Effector memory CD8-positive, alpha-beta T cell (primary cell): Measurements from ENCODE around the gene CGNL1.

ENCODE experiments used
- ATAC-seq: fragments of 150-1000 bp; cut with Tn5 transposase; replicated peaks from 2 replicates; pipeline ENCODE4 v1.10.0; 2021; ENCODE audit warnings: mild to moderate bottlenecking, moderate library complexity
- DNase-seq, 3 experiments: peaks; one replicate each; pipeline ENCODE4 v3.0.0; 2021
- H3K27ac Mint-ChIP-seq, 2 donors: one replicate each; pipeline ENCODE4 v1.8.0; 2022; ENCODE audit warnings: mild to moderate bottlenecking in 2 of 2, mixed read lengths in 2 of 2, moderate library complexity in 2 of 2
- H3K27me3 Mint-ChIP-seq, 2 donors: one replicate each; pipeline ENCODE4 v1.8.0; 2022; ENCODE audit warnings: mixed read lengths in 2 of 2
- H3K36me3 Mint-ChIP-seq: one replicate; pipeline ENCODE4 v1.8.0; 2022; ENCODE audit warnings: mild to moderate bottlenecking, moderate library complexity, mixed read lengths; ENCODE audit not compliant: insufficient read depth
- H3K4me1 Mint-ChIP-seq, 2 donors: one replicate each; pipeline ENCODE4 v1.8.0; 2022; ENCODE audit warnings: low read depth in 2 of 2, mixed read lengths in 2 of 2
- H3K4me3 Mint-ChIP-seq, 2 donors: one replicate each; pipeline ENCODE4 v1.8.0; 2022; ENCODE audit warnings: mild to moderate bottlenecking in 2 of 2, mixed read lengths in 2 of 2, moderate library complexity in 2 of 2
- H3K9me3 Mint-ChIP-seq, 2 donors: one replicate each; pipeline ENCODE4 v1.8.0; 2022; ENCODE audit warnings: mixed read lengths in 2 of 2

The CGNL1 gene

GRCh38 chr15:57529748-57530147 is 153.4 kb downstream of the CGNL1 start:
- no peaks in the 10 kb centered on the region for H3K9me3 Mint-ChIP-seq
- H3K27me3 Mint-ChIP-seq: peaks cover 24 to 55% of the 10 kb centered on the region in 2 donors
- no peaks in the 10 kb centered on the region for H3K36me3 Mint-ChIP-seq
- DNase-seq (no peak), ATAC-seq (no peak)
- H3K27ac Mint-ChIP-seq: no peak overlapping the region
- no peak overlapping the region for H3K4me3 Mint-ChIP-seq
- no peaks in the 10 kb centered on the region for H3K4me1 Mint-ChIP-seq

GRCh38 chr15:57532731-57533447 is 156.6 kb downstream of the CGNL1 start:
- no peak for DNase-seq
- ATAC-seq: no peak
- Mint-ChIP-seq H3K36me3 (no peaks in the 10 kb centered on the region), H3K27ac (no peak overlapping the region), H3K9me3 (no peaks in the 10 kb centered on the region), H3K27me3 (peaks cover 23 to 42% of the 10 kb centered on the region in 2 donors), H3K4me1 (no peaks in the 10 kb centered on the region), H3K4me3 (no peak overlapping the region)

- ATAC-seq (no peak), DNase-seq (no peak)
- Mint-ChIP-seq H3K27me3 (peaks cover 22 to 38% of the 10 kb centered on the region in 2 donors), H3K9me3 (no peaks in the 10 kb centered on the region), H3K36me3 (no peaks in the 10 kb centered on the region), H3K4me3 (no peak overlapping the region), H3K27ac (no peak overlapping the region), H3K4me1 (no peaks in the 10 kb centered on the region)
Observed at GRCh38 chr15:57533448-57533799, 157.1 kb downstream of the CGNL1 start.

GRCh38 chr15:57534281-57534680 is 158.0 kb downstream of the CGNL1 start:
- DNase-seq (no peak), ATAC-seq (no peak)
- Mint-ChIP-seq H3K27ac (no peak overlapping the region), H3K27me3 (peaks cover 21 to 35% of the 10 kb centered on the region in 2 donors), H3K4me1 (no peaks in the 10 kb centered on the region), H3K4me3 (no peak overlapping the region), H3K9me3 (no peaks in the 10 kb centered on the region), H3K36me3 (no peaks in the 10 kb centered on the region)

GRCh38 chr15:57537072-57537471 is 160.8 kb downstream of the CGNL1 start:
- no peaks in the 10 kb centered on the region for H3K9me3 Mint-ChIP-seq
- H3K27ac Mint-ChIP-seq: no peak overlapping the region
- H3K4me1 Mint-ChIP-seq: peaks cover 0 to 2% of the 10 kb centered on the region in 2 donors
- no peak for DNase-seq
- no peak for ATAC-seq
- H3K36me3 Mint-ChIP-seq: no peaks in the 10 kb centered on the region
- H3K27me3 Mint-ChIP-seq: peaks cover 26 to 51% of the 10 kb centered on the region in 2 donors
- H3K4me3 Mint-ChIP-seq: no peak overlapping the region

- Mint-ChIP-seq H3K4me1 (peaks cover 0 to 2% of the 10 kb centered on the region in 2 donors), H3K4me3 (no peak overlapping the region), H3K27me3 (peaks cover 26 to 51% of the 10 kb centered on the region in 2 donors), H3K27ac (no peak overlapping the region), H3K9me3 (no peaks in the 10 kb centered on the region), H3K36me3 (no peaks in the 10 kb centered on the region)
- DNase-seq (no peak), ATAC-seq (no peak)
Observed at GRCh38 chr15:57537488-57538264, 161.4 kb downstream of the CGNL1 start.

- no peak overlapping the region for H3K27ac Mint-ChIP-seq
- ATAC-seq (no peak), DNase-seq (no peak)
- peaks cover 26 to 51% of the 10 kb centered on the region in 2 donors for H3K27me3 Mint-ChIP-seq
- no peak overlapping the region for H3K4me3 Mint-ChIP-seq
- peaks cover 0 to 2% of the 10 kb centered on the region in 2 donors for H3K4me1 Mint-ChIP-seq
- no peaks in the 10 kb centered on the region for H3K36me3 Mint-ChIP-seq
- H3K9me3 Mint-ChIP-seq: no peaks in the 10 kb centered on the region
Observed at GRCh38 chr15:57538265-57538529, 161.9 kb downstream of the CGNL1 start.

GRCh38 chr15:57538821-57539220 is 162.5 kb downstream of the CGNL1 start:
- no peaks in the 10 kb centered on the region for H3K36me3 Mint-ChIP-seq
- no peak overlapping the region for H3K4me3 Mint-ChIP-seq
- peaks cover 0 to 2% of the 10 kb centered on the region in 2 donors for H3K4me1 Mint-ChIP-seq
- peaks cover 26 to 54% of the 10 kb centered on the region in 2 donors for H3K27me3 Mint-ChIP-seq
- ATAC-seq: no peak
- DNase-seq: no peak
- no peaks in the 10 kb centered on the region for H3K9me3 Mint-ChIP-seq
- H3K27ac Mint-ChIP-seq: no peak overlapping the region

- DNase-seq (no peak), ATAC-seq (no peak)
- Mint-ChIP-seq H3K4me1 (peaks cover 0 to 2% of the 10 kb centered on the region in 2 donors), H3K27ac (no peak overlapping the region), H3K36me3 (no peaks in the 10 kb centered on the region), H3K27me3 (peaks cover 24 to 61% of the 10 kb centered on the region in 2 donors), H3K4me3 (no peak overlapping the region), H3K9me3 (no peaks in the 10 kb centered on the region)
Observed at GRCh38 chr15:57540211-57540610, 163.9 kb downstream of the CGNL1 start.

- Mint-ChIP-seq H3K27ac (no peak overlapping the region), H3K27me3 (peaks cover 25 to 67% of the 10 kb centered on the region in 2 donors), H3K4me1 (peaks cover 0 to 2% of the 10 kb centered on the region in 2 donors), H3K9me3 (no peaks in the 10 kb centered on the region), H3K4me3 (no peak overlapping the region), H3K36me3 (no peaks in the 10 kb centered on the region)
- no peak for DNase-seq
- ATAC-seq: no peak
Observed at GRCh38 chr15:57540736-57541135, 164.4 kb downstream of the CGNL1 start.

GRCh38 chr15:57541271-57541670 is 165.0 kb downstream of the CGNL1 start:
- Mint-ChIP-seq H3K36me3 (no peaks in the 10 kb centered on the region), H3K27me3 (peaks cover 29 to 72% of the 10 kb centered on the region in 2 donors), H3K9me3 (no peaks in the 10 kb centered on the region), H3K27ac (no peak overlapping the region), H3K4me1 (peaks cover 0 to 2% of the 10 kb centered on the region in 2 donors), H3K4me3 (no peak overlapping the region)
- DNase-seq (no peak), ATAC-seq (no peak)

GRCh38 chr15:57541805-57542504 is 165.7 kb downstream of the CGNL1 start:
- no peak for ATAC-seq
- peaks cover 33 to 77% of the 10 kb centered on the region in 2 donors for H3K27me3 Mint-ChIP-seq
- H3K27ac Mint-ChIP-seq: no peak overlapping the region
- H3K36me3 Mint-ChIP-seq: no peaks in the 10 kb centered on the region
- H3K4me1 Mint-ChIP-seq: peaks cover 0 to 2% of the 10 kb centered on the region in 2 donors
- no peak for DNase-seq
- no peak overlapping the region for H3K4me3 Mint-ChIP-seq
- no peaks in the 10 kb centered on the region for H3K9me3 Mint-ChIP-seq

GRCh38 chr15:57542505-57542817 is 166.2 kb downstream of the CGNL1 start:
- no peaks in the 10 kb centered on the region for H3K9me3 Mint-ChIP-seq
- no peak overlapping the region for H3K27ac Mint-ChIP-seq
- no peak for ATAC-seq
- peaks cover 0 to 2% of the 10 kb centered on the region in 2 donors for H3K4me1 Mint-ChIP-seq
- H3K27me3 Mint-ChIP-seq: peaks cover 33 to 77% of the 10 kb centered on the region in 2 donors
- no peak for DNase-seq
- H3K4me3 Mint-ChIP-seq: no peak overlapping the region
- no peaks in the 10 kb centered on the region for H3K36me3 Mint-ChIP-seq
